ENCODE results near the gene OSM.

Gene OSM

DNA sequence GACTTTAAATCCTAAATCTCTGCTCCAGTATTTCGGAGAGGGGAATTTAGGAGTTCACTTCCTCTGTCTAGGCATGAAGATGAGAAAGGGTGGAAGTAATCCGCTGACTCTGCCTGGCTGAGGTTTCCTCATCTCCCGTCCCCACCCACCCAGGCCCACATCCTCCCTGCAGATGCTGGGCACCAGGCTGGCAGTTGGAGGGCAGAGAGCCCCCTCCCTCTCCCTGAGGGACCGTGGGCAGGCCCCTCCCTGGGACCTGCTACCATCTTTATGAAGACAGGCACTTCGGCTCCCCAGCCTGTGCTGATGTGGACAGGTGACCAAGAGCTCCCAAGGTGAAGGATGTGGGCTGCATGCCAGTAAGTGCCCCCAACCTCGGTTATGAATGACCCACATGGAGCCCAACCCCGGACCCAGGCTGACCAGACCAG lies 16.0 kb upstream of the OSM start:
- peaks cover 45% of the 10 kb centered on the region for H3K4me1 Mint-ChIP-seq
- H3K9me3 Mint-ChIP-seq = no peaks in the 10 kb centered on the region
- no peaks in the 10 kb centered on the region for H3K27me3 Mint-ChIP-seq
- ATAC-seq = no peak
- peak overlapping the region; percentile 72 to 85 for H3K27ac Mint-ChIP-seq
- no peak for DNase-seq
- no peak overlapping the region for H3K4me3 Mint-ChIP-seq

DNA sequence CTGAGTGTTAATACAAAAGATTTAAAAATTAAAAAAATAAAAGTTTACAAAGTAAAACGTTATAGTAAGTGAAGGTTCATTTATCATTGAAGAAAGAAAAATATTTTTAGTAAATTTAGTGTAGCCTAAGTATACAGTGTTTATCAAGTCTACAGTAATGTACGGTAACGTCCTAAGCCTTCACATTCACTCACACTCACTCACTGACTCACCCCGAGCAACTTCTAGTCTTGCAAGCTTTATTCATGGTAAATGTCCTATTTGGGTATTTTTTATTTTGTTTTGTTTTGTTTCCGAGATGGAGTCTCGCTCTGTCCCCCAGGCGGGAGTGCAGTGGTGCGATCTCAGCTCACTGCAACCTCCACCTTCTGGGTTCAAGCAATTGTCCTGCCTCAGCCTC lies 13.9 kb upstream of the OSM start:
- no peak overlapping the region for H3K4me3 Mint-ChIP-seq
- no peaks in the 10 kb centered on the region for H3K27me3 Mint-ChIP-seq
- H3K9me3 Mint-ChIP-seq = no peaks in the 10 kb centered on the region
- H3K27ac Mint-ChIP-seq = no peak overlapping the region
- no peak for DNase-seq
- peaks cover 45% of the 10 kb centered on the region for H3K4me1 Mint-ChIP-seq
- no peak for ATAC-seq

DNA sequence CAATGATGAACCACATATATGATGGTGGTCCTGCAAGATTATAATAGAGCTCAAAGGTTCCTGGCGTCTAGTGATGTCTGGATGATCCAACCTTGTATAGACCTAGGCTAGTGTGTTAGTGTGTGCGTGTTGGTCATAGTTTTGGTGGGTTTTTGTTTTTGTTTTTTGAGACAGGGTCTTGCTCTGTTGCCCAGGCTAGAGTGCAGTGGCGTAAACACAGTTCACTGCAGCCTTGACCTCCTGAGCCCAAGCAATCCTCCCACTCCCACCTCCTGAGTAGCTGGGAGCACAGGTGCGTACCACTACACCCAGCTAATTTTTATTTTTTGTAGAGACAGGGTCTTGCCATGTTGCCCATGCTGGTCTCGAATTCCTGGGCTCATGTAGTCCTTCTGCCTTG lies 13.3 kb upstream of the OSM start:
- no peak overlapping the region for H3K4me3 Mint-ChIP-seq
- no peak overlapping the region for H3K27ac Mint-ChIP-seq
- ATAC-seq = no peak
- H3K27me3 Mint-ChIP-seq = no peaks in the 10 kb centered on the region
- no peaks in the 10 kb centered on the region for H3K9me3 Mint-ChIP-seq
- no peak for DNase-seq
- H3K4me1 Mint-ChIP-seq = peaks cover 51% of the 10 kb centered on the region

DNA sequence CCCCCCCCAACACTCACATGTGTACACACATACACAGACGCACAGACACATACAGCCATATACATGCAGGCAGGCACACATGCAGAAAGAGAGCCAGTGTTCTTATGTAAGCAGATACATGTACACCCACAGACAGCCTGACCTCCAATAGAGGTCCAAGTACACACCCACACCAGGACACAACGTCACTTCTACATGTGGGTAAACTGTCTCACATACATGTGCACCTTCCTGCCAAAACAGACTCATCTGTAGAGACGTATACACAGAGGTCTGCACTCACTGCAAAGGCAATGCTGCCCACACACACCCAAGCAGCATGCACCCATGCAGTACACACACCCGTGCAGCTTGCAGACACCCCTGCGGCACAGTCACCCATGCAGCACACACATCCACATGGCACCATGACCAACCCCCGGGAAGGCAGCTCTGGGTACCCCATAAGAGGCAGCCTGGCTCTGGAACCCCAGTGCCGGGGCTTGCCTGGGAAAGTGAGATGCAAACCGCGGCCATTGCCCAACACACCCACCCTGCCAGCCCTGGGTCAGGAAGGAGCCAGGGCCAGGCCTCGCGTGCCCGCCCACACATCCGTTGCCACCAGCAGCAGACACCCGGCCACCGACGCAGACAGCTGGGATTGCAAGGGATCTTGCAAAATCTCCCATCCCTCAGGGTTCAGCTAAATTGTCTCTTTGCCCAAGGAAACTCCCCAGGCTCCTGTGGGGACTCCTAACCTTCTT lies 12.6 kb upstream of the OSM start:
- no peaks in the 10 kb centered on the region for H3K27me3 Mint-ChIP-seq
- no peaks in the 10 kb centered on the region for H3K9me3 Mint-ChIP-seq
- no peak overlapping the region for H3K27ac Mint-ChIP-seq
- peak; percentile 28 for ATAC-seq
- no peak overlapping the region for H3K4me3 Mint-ChIP-seq
- peaks cover 58% of the 10 kb centered on the region for H3K4me1 Mint-ChIP-seq
- DNase-seq = no peak

DNA sequence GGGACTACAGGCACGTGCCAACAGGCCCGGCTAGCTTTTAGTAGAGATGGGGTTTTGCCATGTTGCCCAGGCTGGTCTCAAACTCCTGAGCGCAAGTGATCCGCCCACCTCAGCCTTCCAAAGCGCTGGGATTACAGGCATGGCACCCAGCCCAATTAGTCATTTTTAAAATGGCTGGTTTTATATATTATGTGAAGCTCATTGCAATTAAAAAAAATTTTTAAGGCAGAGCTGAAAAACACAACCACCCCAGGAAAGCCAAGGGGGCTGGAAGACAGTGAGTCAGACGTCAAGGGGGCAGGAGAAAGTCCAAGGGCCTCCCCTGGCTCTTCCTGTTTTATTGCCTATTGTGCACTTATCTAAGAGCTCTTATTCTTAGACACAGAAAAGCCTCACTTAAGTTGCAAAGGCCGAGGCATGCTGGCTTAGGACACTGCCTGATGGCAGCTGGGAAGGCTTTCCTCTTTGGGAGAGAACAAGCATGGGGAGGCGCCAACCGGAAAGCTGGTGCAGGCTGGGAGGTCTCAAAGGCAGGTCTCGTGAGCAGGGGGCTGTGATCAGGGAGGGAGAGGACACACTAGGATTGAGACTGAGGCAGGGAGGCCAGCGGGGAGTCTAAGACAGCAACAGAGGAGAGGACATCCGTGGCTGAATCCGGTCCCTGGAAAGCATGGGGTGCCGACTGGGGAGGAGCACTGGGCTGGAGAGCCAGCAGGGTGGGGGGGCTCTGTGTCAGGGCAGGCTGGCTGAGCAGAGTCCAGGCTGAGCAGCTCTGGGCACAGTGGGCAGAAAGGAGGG lies 11.1 kb upstream of the OSM start:
- no peak for ATAC-seq
- no peaks in the 10 kb centered on the region for H3K27me3 Mint-ChIP-seq
- no peak for DNase-seq
- peak overlapping the region in 1 of 2 donors; percentile 80 for H3K27ac Mint-ChIP-seq
- no peak overlapping the region for H3K4me3 Mint-ChIP-seq
- H3K9me3 Mint-ChIP-seq = no peaks in the 10 kb centered on the region
- peaks cover 63% of the 10 kb centered on the region for H3K4me1 Mint-ChIP-seq

DNA sequence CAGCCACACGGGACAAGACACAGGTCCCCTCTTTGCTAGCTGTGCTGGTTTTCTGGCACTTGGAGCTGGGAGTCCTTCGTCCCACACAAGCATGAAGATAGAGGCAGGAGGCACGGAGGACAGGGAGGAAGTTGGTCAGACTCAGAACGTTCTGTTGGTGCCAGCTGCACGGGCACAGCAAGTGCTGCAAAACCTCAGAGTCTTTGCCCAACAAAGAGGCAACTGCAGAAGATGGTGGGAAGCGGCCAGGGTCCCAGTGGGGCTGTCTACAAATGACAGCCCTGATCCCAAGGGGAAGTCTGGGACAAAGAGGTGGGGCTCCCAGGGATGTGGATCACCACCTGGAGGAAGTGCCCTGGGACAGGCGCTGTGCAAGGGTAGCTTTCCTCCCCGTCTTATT lies 9.4 kb upstream of the OSM start:
- Mint-ChIP-seq H3K27me3 (no peaks in the 10 kb centered on the region), H3K4me3 (peak overlapping the region in 1 of 2 donors; percentile 56), H3K4me1 (peaks cover 67% of the 10 kb centered on the region), H3K9me3 (no peaks in the 10 kb centered on the region), H3K27ac (peak overlapping the region; percentile 29 to 67)
- DNase-seq = no peak
- ATAC-seq = no peak

DNA sequence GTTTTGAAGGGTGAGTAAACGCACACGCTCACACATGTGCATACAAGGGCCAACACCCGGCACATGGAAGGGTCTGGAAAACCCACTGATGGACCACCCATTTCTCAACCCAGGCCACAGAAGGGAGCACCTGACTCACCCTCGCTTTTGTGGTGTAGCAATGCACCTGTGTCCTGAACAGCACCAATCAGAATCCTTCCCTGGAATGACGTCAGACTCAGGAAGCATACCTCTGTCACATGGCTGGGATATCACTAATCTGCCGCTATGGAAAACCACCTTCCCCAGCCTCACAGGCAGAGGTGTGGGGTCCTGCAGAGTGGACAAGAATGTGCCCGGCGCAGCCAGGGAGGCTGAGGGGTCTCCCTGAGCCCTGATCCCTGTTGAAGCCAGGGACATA lies 9.0 kb upstream of the OSM start:
- ATAC-seq (peak; percentile 42), DNase-seq (no peak)
- Mint-ChIP-seq H3K4me1 (peaks cover 71% of the 10 kb centered on the region), H3K4me3 (peak overlapping the region in 1 of 2 donors; percentile 56), H3K27ac (peak overlapping the region in 1 of 2 donors; percentile 67), H3K27me3 (no peaks in the 10 kb centered on the region), H3K9me3 (no peaks in the 10 kb centered on the region)

DNA sequence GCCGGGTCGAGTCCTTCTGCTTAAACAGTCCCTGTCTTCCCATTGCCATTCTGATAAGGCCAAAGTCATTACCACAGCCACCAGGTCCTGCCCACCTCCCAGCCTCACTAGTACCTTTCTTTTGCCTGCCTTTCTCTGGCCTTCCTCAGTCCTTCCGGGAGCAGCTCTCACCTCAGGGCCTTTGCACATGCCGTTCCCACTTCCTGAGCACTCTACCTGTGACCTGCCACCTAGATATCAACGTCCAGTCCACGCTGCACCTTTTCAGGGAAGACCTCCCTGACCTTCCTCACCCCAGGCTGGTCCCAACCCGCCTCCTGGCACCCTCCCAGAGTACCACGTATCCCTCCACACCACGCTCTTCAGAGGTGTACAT lies 7.8 kb upstream of the OSM start:
- Mint-ChIP-seq H3K9me3 (no peaks in the 10 kb centered on the region), H3K27me3 (no peaks in the 10 kb centered on the region), H3K27ac (peak overlapping the region in 1 of 2 donors; percentile 35), H3K4me1 (peaks cover 74% of the 10 kb centered on the region), H3K4me3 (no peak overlapping the region)
- no peak for DNase-seq
- no peak for ATAC-seq

DNA sequence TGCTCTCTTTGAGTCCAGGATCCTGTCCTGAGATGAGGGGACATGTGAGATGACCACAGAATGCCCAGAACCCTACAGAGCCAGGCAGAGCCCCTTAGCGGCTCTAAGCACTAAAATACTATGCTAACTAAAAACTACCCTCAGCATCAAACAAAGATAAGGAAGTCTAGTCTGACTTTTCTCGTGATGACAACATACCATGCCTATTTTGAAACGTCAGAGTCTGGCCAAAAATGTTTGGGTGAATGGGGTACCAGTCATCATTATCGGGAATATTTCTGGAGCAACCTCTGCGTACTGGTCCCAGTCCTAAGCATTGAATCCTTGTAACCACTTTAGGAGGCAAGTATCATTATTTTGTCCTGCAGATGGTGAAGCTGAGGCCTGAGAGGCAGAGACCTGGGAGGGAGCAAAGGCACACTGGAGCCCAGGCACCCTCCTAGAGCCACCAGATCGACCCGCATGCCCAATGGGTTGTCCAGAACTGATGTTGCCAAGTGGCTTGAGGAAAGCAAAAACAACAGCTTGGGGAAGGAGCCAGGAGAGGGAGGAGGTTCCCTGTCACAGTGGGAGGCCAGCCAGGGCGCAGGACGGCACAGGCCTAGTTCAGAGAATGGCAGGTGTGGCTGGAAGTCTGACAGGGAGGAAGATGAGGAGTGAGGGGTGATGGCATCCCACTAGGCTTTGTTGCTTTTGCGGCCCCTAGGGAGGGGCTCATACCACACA lies 7.2 kb upstream of the OSM start:
- no peak for ATAC-seq
- H3K9me3 Mint-ChIP-seq = no peaks in the 10 kb centered on the region
- peaks cover 75% of the 10 kb centered on the region for H3K4me1 Mint-ChIP-seq
- no peaks in the 10 kb centered on the region for H3K27me3 Mint-ChIP-seq
- H3K4me3 Mint-ChIP-seq = no peak overlapping the region
- no peak for DNase-seq
- H3K27ac Mint-ChIP-seq = no peak overlapping the region

DNA sequence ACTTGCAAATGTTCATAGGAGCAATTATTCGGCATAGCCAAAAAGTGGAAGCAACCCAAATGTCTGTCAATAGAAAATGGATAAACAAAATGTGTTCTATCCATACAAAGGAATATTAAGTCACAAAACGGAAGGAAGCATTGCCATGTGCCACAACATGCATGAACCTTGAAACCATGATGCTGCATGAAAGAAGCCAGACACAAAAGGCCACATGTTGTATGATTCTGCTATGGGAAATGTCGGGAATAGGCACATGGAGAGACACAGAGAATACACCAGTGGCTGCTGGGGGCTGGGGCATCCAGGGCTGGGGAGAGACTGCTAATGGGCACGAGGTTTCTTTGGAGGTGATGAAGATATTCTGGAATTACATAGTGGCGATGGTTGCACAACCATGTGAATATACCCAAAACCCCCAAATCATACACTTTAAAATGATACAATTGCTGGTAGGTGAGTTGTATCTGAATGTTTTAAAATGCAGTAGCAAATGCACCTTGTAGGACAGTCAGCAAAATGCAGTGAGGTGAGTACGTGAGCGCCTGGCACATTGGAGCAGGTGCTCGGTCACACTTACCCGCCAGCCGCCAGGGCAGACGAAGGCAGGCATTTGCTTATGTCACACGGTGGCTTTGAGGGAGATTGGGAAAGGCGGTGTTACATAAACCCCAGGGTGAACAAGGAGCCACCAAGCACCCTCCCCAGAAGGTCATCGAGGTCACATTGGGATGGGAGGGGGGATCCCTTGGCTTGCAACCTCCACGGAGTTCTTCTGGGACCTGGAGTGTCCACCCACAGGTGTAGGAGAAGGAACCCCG lies 6.3 kb upstream of the OSM start:
- H3K4me1 Mint-ChIP-seq = peaks cover 75% of the 10 kb centered on the region
- no peaks in the 10 kb centered on the region for H3K27me3 Mint-ChIP-seq
- no peaks in the 10 kb centered on the region for H3K9me3 Mint-ChIP-seq
- DNase-seq (no peak), ATAC-seq (no peak)
- no peak overlapping the region for H3K27ac Mint-ChIP-seq
- no peak overlapping the region for H3K4me3 Mint-ChIP-seq

DNA sequence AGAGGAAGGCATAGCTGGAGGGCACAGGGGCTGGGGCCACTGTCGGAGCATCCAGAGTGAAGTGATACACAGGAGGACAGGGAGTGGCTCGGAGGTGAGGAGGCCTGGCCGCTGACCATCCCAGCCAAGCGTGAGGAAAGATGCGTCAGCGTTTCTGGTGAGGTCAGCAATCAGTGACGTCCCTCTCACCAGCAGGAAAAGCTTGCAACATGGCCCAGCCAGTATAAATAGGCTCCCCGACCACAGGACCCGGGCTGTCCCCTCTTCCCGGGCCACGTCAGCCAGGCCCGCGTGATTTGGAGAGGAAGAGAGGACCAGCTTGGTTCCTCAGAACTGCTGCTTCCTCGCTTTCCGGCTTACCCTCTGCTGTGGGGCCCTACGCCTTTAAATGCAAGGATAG lies 4.2 kb upstream of the OSM start:
- peaks cover 77% of the 10 kb centered on the region for H3K4me1 Mint-ChIP-seq
- H3K27me3 Mint-ChIP-seq = no peaks in the 10 kb centered on the region
- no peak for DNase-seq
- H3K27ac Mint-ChIP-seq = no peak overlapping the region
- H3K4me3 Mint-ChIP-seq = no peak overlapping the region
- no peak for ATAC-seq
- H3K9me3 Mint-ChIP-seq = no peaks in the 10 kb centered on the region

DNA sequence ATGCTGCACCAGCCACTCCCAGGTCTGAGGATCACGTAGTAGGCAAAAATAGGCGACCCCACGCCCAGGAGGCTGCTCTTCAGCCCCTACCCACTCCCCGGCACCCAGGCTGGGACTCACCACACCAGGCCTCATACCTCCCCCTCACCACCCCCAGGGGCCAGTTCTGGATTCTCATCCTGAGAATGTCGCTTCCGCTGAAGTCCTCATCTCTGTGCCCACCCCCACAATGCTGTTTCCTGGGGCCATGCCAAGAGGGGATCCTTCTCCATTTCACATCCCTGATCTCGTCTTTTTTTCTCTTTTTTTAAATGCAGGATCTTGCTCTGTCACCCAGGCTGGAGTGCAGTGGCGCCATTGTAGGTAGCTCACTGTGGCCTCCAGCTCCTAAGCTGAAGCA lies 1.7 kb upstream of the OSM start:
- peaks cover 77% of the 10 kb centered on the region for H3K4me1 Mint-ChIP-seq
- H3K27me3 Mint-ChIP-seq = no peaks in the 10 kb centered on the region
- H3K9me3 Mint-ChIP-seq = no peaks in the 10 kb centered on the region
- H3K4me3 Mint-ChIP-seq = peak overlapping the region; percentile 85 to 100
- ATAC-seq = no peak
- no peak for DNase-seq
- H3K27ac Mint-ChIP-seq = peak overlapping the region; percentile 98

DNA sequence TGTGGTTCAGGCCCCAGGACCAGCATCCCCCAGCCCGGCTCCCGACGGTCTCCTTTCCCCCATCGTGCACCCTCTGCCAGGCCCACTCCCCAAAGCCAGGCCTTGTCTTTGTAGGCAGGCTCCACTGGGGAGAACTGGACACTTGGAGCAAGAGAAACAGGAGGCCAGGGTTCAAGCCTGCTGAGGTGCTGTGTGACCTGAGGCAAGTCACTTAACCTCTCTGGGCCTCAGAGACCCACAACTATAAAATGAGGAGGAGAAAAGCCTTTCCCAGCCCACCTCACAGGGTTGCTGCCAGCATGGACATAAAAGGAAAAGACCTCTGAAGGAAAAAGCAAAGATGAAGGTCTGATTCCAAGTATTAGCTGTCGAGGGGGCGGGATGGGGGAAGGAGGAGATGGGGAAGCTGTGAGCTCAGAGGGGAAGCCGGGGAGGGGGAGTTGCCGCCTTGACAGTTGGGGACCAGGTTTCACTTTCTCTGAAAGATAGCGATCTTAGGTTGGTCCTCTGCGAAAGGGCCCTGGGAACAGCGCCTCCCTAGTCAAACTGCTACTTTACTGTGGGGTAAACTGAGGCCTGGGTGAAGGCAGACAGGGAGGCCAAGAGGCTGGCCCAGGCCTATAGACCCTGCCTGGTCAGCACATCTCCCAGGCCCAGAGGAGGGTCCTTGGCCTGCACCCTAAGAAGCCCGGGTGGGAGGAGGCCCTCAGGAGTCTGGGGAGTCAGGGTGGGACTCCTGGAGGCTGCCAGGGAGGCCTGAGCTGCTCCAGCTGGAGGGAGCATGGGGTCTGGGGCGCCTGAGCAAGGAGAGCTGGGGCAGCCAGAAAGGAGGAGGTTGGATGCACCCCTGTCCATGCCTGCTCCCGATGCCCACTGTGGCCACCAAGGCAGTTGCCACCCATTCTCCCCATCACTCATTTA lies 991 bp upstream of the OSM start:
- Mint-ChIP-seq H3K27me3 (no peaks in the 10 kb centered on the region), H3K27ac (peak overlapping the region; percentile 91 to 98), H3K9me3 (no peaks in the 10 kb centered on the region), H3K4me1 (peaks cover 79% of the 10 kb centered on the region), H3K4me3 (peak overlapping the region; percentile 85 to 100)
- ATAC-seq (peak; percentile 24), DNase-seq (peak; percentile 27 to 69)

DNA sequence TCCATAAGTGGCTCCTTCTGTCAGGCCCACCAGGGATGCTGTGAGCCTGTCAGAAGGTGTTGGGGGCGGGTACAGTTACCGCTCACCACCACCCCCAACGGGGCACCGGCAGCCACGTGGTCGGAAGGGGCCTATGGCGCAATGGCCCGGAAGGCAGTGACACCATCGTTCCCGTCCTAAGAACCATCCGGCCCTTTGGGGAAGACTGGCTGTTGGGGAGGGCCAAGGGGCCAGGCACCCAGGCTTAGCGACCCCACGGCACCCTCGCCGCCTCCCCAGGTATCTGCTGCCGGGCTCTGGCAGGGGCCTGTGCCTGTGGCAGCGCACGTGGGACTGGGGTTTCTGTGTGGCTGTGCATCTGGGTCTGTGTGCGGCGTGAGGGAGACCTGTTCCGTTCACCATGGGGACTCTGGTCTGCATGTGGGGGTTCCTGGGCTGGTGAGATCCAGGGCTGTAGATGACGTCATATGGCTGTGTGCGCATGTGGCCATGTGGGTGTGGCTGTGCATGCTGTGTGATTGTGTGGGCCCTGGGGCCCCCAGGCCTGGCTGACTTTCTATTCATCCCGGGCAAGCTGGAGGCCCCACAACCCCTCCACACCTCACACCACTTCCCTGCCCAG lies 717 bp downstream of the OSM start:
- DNase-seq (peak; percentile 86 to 93), ATAC-seq (peak; percentile 82)
- Mint-ChIP-seq H3K9me3 (no peaks in the 10 kb centered on the region), H3K4me1 (peaks cover 86% of the 10 kb centered on the region), H3K27me3 (no peaks in the 10 kb centered on the region), H3K4me3 (peak overlapping the region; percentile 85 to 100), H3K27ac (peak overlapping the region; percentile 97 to 98)

Data from stimulated activated naive CD8-positive, alpha-beta T cell treated with anti-CD3 and anti-CD28 coated beads, Interleukin-15, amount 100 ng/mL, for 72 hours (primary cell).